GM12878 (cell line): ENCODE measurements around the gene ARL16. TPM values are rescaled to one million over a fixed set of nuclear protein-coding genes. Genes with fewer than 3 reads are reported as not detected.

ENCODE experiments used
- ATAC-seq: fragments of 200-7000 bp; cut with Tn5 transposase; 3 replicates; pipeline ENCODE4 v1.9.1; 2020; ENCODE audit warnings: mild to moderate bottlenecking, moderate library complexity
- BruUV-seq: library from RNA; stranded (reverse); fragments of 400-500 nt; replicated peaks from 2 replicates; lab custom pipeline; 2021; lab: Mats Ljungman, UMichigan
- CTCF ChIA-PET: fragments of 300-600 bp; sonication (Branson Sonifier 250); formaldehyde crosslinking; extraction: SDS; loops from one replicate; lab custom pipeline; 2021; ENCODE audit warnings: inconsistent platforms; lab: Yijun Ruan, JAX
- POLR2A ChIA-PET: fragments of 350-600 bp; formaldehyde crosslinking; extraction: SDS; loops from one replicate; lab custom pipeline; 2021; ENCODE audit warnings: inconsistent platforms; lab: Charles Lee
- RAD21 ChIA-PET: fragments of 300-600 bp; sonication (Branson Sonifier 250); formaldehyde crosslinking; loops from one replicate; lab custom pipeline; 2023; ENCODE audit warnings: antibody characterized with exemption; ENCODE audit not compliant: unreplicated experiment; lab: Charles Lee
- SMC1A ChIA-PET: fragments of 300-600 bp; sonication (Branson Sonifier 250); formaldehyde crosslinking; loops from one replicate; lab custom pipeline; 2023; ENCODE audit not compliant: unreplicated experiment, uncharacterized antibody; lab: Charles Lee
- DNase-seq: peaks from one replicate; pipeline ENCODE4 v3.0.0-alpha.2; 2011; ENCODE audit warnings: low read depth, low spot score
- FAIRE-seq: peaks from 3 replicates; lab custom pipeline; 2011; peaks lifted over from hg19 to GRCh38; lab: Jason Lieb, UNC
- H2AFZ ChIP-seq: 2 replicates; pipeline ENCODE4 v1.6.0; 2011; ENCODE audit warnings: low read depth, low read length, control low read depth; ENCODE audit not compliant: control insufficient read depth
- H3K27ac ChIP-seq: 2 replicates; pipeline ENCODE4 v1.5.1; 2011; ENCODE audit warnings: control low read depth; ENCODE audit not compliant: control insufficient read depth, insufficient read depth
- H3K27me3 ChIP-seq, 2 experiments: replicated peaks in 1 of 2; 2 replicates each; pipeline versions ENCODE4 v1.6.0 to v1.6.1; 2011; ENCODE audit warnings: low read length in 1 of 2; ENCODE audit not compliant: control insufficient read depth in 2 of 2, insufficient read depth in 2 of 2
- H3K36me3 ChIP-seq, 2 experiments: 2 replicates each; pipeline ENCODE4 v1.5.1; 2011; ENCODE audit warnings: low read length in 1 of 2; ENCODE audit not compliant: control insufficient read depth in 2 of 2, insufficient read depth in 2 of 2
- H3K4me1 ChIP-seq: 2 replicates; pipeline ENCODE4 v1.6.1; 2011; ENCODE audit warnings: mild to moderate bottlenecking, low read length, moderate library complexity, mixed read lengths; ENCODE audit not compliant: control insufficient read depth, insufficient read depth
- H3K4me2 ChIP-seq: 2 replicates; pipeline ENCODE4 v1.6.0; 2011; ENCODE audit warnings: control low read depth; ENCODE audit not compliant: control insufficient read depth, insufficient read depth
- H3K4me3 ChIP-seq: fragments of 200-600 bp; sonication (generic); 2 replicates; pipeline ENCODE4 v1.5.1; 2016
- H3K79me2 ChIP-seq: 2 replicates; pipeline ENCODE4 v1.6.0; 2011; ENCODE audit warnings: low read length; ENCODE audit not compliant: control insufficient read depth, insufficient read depth
- H3K9ac ChIP-seq: 2 replicates; pipeline ENCODE4 v1.8.0; 2011; ENCODE audit warnings: low read length, control low read depth, mixed read lengths; ENCODE audit not compliant: control insufficient read depth, insufficient read depth
- H3K9me3 ChIP-seq: replicated peaks from 3 replicates; pipeline ENCODE4 v1.5.1; 2011; ENCODE audit warnings: mild to moderate bottlenecking, low read length; ENCODE audit not compliant: control insufficient read depth, insufficient read depth
- H4K20me1 ChIP-seq: 2 replicates; pipeline ENCODE4 v1.6.0; 2011; ENCODE audit not compliant: control insufficient read depth, insufficient read depth
- BCL11A ChIP-seq: IDR thresholded peaks from 2 replicates; pipeline ENCODE4 v1.6.1; 2011; ENCODE audit warnings: low read depth, low read length
- CHD4 ChIP-seq: fragments of 200-600 bp; sonication (generic); IDR thresholded peaks from 2 replicates; pipeline ENCODE4 v1.6.1; 2016; ENCODE audit warnings: mild to moderate bottlenecking
- E4F1 ChIP-seq: fragments of 450-650 bp; IDR thresholded peaks from 2 replicates; pipeline ENCODE4 v1.6.1; 2018; ENCODE audit warnings: borderline replicate concordance, mild to moderate bottlenecking; ENCODE audit not compliant: partially characterized antibody
- EGR1 ChIP-seq, 2 experiments: IDR thresholded peaks; 1 replicate in 1 of 2; 2 replicates in 1 of 2; pipeline ENCODE4 v1.6.1; 2011 to 2012; ENCODE audit warnings: low read depth in 2 of 2, low read length in 2 of 2, borderline replicate concordance in 1 of 2, mild to moderate bottlenecking in 1 of 2, moderate library complexity in 1 of 2
- ETV6 ChIP-seq, 2 experiments: fragments of 450-650 bp in 1 of 2; IDR thresholded peaks in 1 of 2; conservative IDR thresholded peaks in 1 of 2; 2 replicates each; pipeline ENCODE4 v1.6.1; 2014; ENCODE audit warnings: antibody characterized with exemption in 1 of 2, borderline replicate concordance in 1 of 2, low read depth in 1 of 2, mild to moderate bottlenecking in 1 of 2, moderate library complexity in 1 of 2
- GATAD2B ChIP-seq: fragments of 450-650 bp; conservative IDR thresholded peaks from 2 replicates; pipeline ENCODE4 v1.6.1; 2017; ENCODE audit warnings: low read depth, mild to moderate bottlenecking, moderate library complexity
- HCFC1 ChIP-seq: fragments of 150-350 bp; IDR thresholded peaks from 2 replicates; pipeline ENCODE4 v1.6.1; 2014; ENCODE audit warnings: low read length
- MYC ChIP-seq: IDR thresholded peaks from 2 replicates; pipeline ENCODE4 v1.6.1; 2011; ENCODE audit warnings: mild to moderate bottlenecking, low read length, moderate library complexity, inconsistent platforms; ENCODE audit not compliant: insufficient read depth, insufficient replicate concordance, insufficient read length, severe bottlenecking
- NFXL1 ChIP-seq: fragments of 450-650 bp; IDR thresholded peaks from 2 replicates; pipeline ENCODE4 v1.6.1; 2017; ENCODE audit warnings: antibody characterized with exemption, mild to moderate bottlenecking, borderline replicate concordance
- RBBP5 ChIP-seq: fragments of 200-600 bp; sonication (generic); conservative IDR thresholded peaks from 2 replicates; pipeline ENCODE4 v1.6.1; 2016
- RUNX3 ChIP-seq: IDR thresholded peaks from 2 replicates; pipeline ENCODE4 v1.6.1; 2012; ENCODE audit warnings: low read length, inconsistent platforms
- SIN3A ChIP-seq: IDR thresholded peaks from 2 replicates; pipeline ENCODE4 v1.6.1; 2012; ENCODE audit warnings: low read depth, low read length, improper control_type of control experiment
- SIX5 ChIP-seq: IDR thresholded peaks from 2 replicates; pipeline ENCODE4 v1.6.1; 2011; ENCODE audit warnings: mild to moderate bottlenecking, low read depth, low read length, moderate library complexity; ENCODE audit not compliant: severe bottlenecking
- USF2 ChIP-seq: IDR thresholded peaks from 2 replicates; pipeline ENCODE4 v1.6.1; 2011; ENCODE audit warnings: low read depth, low read length, improper control_type of control experiment, borderline replicate concordance
- WRNIP1 ChIP-seq: IDR thresholded peaks from 2 replicates; pipeline ENCODE4 v1.6.1; 2011; ENCODE audit warnings: low read depth, low read length, improper control_type of control experiment, borderline replicate concordance
- ZNF207 ChIP-seq: fragments of 450-650 bp; IDR thresholded peaks from 2 replicates; pipeline ENCODE4 v1.6.1; 2014; ENCODE audit warnings: antibody characterized with exemption, mild to moderate bottlenecking, borderline replicate concordance
- ZNF217 ChIP-seq: fragments of 450-650 bp; IDR thresholded peaks from 2 replicates; pipeline ENCODE4 v1.6.1; 2017; ENCODE audit warnings: antibody characterized with exemption, mild to moderate bottlenecking
- ZSCAN29 ChIP-seq: fragments of 450-650 bp; IDR thresholded peaks from 2 replicates; pipeline ENCODE4 v1.6.1; 2017; ENCODE audit warnings: mild to moderate bottlenecking, moderate library complexity
- WGBS: methylation state at CpG from one replicate; pipeline ENCODE4 v1.1.6; 2016; ENCODE audit warnings: low lambda C conversion rate; ENCODE audit not compliant: insufficient replicate concordance, insufficient coverage; ENCODE audit errors: missing lambda C conversion rate; 5-methylcytosine and 5-hydroxymethylcytosine counted together
- in situ Hi-C: fragments of 300-500 bp; cut with MboI; formaldehyde crosslinking; loops from 9 replicates; pipeline ENCODE4 v1.14.3; 2018; ENCODE audit warnings: mixed read lengths
- intact Hi-C: fragments of 100-400 bp; cut with micrococcal nuclease; formaldehyde crosslinking; loops from one replicate; pipeline ENCODE4 v1.14.2; 2022; ENCODE audit not compliant: unreplicated experiment
- polyA plus RNA-seq, 11 experiments: library from polyadenylated mRNA; depleted of rRNA in 4 of 11; unstranded in 6 of 11; stranded (reverse) in 5 of 11; fragments of >200 nt; fragmentation: Nextera tagmentation in 4 of 11; fragmentation: Illumina TruSeq in 1 of 11; extraction: Ambion mirVana in 4 of 11; extraction: Trizol in 1 of 11; gene quantifications; 1 replicate in 1 of 11; 2 replicates in 10 of 11; pipeline versions ENCODE4 v1.2.1 to v1.2.3, GENCODE V29; 2011 to 2016; ENCODE audit warnings: inconsistent platforms in 2 of 11, missing spikeins in 2 of 11, low read depth in 1 of 11
- total RNA-seq, 4 experiments: library from RNA; depleted of rRNA in 3 of 4; stranded (reverse); fragments of >200 nt in 3 of 4; fragmentation: Illumina TruSeq in 1 of 4; extraction: Trizol in 1 of 4; gene quantifications; 2 replicates each; pipeline versions ENCODE4 v1.2.1 to v1.2.3, GENCODE V29; 2013 to 2021
- TF ChIP-seq, protein P1 (sequence below): fragments of 450-650 bp; IDR thresholded peaks from 2 replicates; pipeline ENCODE4 v1.6.1; 2014; ENCODE audit warnings: mild to moderate bottlenecking

Gene ARL16
- total and polyA plus RNA-seq, 10 of the 15 experiments (the other 5 are each of a cell fraction or from before 2014, with no cell fraction given), result 4.7 to 47.6 (median 30.9) TPM

- RAD21 ChIA-PET, result interaction anchor here (0.9 kb wide), 1 partner anchor 17 kb away, joined by 6 read pairs; the partner anchor contains the start of genes ARL16 and HGS
- Histone ChIP-seq H3K79me2 (peaks cover 33% of the 10 kb centered on the region), H3K4me2 (peak within 1 kb of the TSS; percentile 98), H3K9me3 (no peaks in the 10 kb centered on the region), H3K9ac (peak within 1 kb of the TSS; percentile 99), H3K27ac (peak within 1 kb of the TSS; percentile 97), H4K20me1 (no peaks in the 10 kb centered on the region), H3K4me3 (peak within 1 kb of the TSS; percentile 98), H3K36me3 (peaks cover 6 to 11% of the 10 kb centered on the region in 2 experiments), H2AFZ (peak within 1 kb of the TSS; percentile 78), H3K4me1 (peaks cover 15% of the 10 kb centered on the region), H3K27me3 (no peaks in the 10 kb centered on the region)
- WGBS, result 1% methylated on average over 94 of the region's 96 CpGs
- no TSS peak for BruUV-seq
- peak; percentile 76 for DNase-seq
- peak; percentile 98 for ATAC-seq
- SMC1A ChIA-PET, result no interaction called here
- in situ Hi-C loops (no loop called here), intact Hi-C loops (loop anchor here (2.0 kb wide), 1 partner anchor 30 kb away; the partner anchor contains the start of genes NPLOC4 and TSPAN10)
- CTCF ChIA-PET, result interaction anchor here (1.2 kb wide), 1 partner anchor 35 kb away, joined by 3 read pairs; no protein-coding TSS in a partner anchor
- POLR2A ChIA-PET, result interaction anchor here (0.5 to 1.4 kb wide), 7 partner anchors 17 to 190 kb away, joined by 3 to 6 read pairs (median 4); partner anchors contain the start of genes ARL16, HGS, MCRIP1 and MRPL12
- peak; percentile 98 for FAIRE-seq
- TF ChIP-seq RUNX3 (peak; percentile 42), ETV6 (conservative IDR thresholded peaks at IDR 0.05 in 1 of 2, IDR thresholded peaks at IDR 0.05 in 1 of 2; ENCODE audit: borderline replicate concordance in 1 of 2, low read depth in 1 of 2) (peak in 1 of 2 experiments; percentile 71; a peak in 1 of 4 replicates), MYC (peak; percentile 59), ZSCAN29 (no peak), E4F1 (peak; percentile 97), WRNIP1 (no peak), ZNF217 (no peak), BCL11A (no peak), SIN3A (0 out of 2 replicates have a peak, but pooled peaks have one; percentile 67), USF2 (no peak), HCFC1 (peak; percentile 65), ZNF207 (0 out of 2 replicates have a peak, but pooled peaks have one; percentile 62), SIX5 (peak; percentile 43), NFXL1 (no peak), GATAD2B (peak; percentile 98), EGR1 (IDR thresholded peaks at IDR 0.05; ENCODE audit: borderline replicate concordance in 1 of 2, low read depth in 2 of 2, low read length in 2 of 2) (peak in 1 of 2 experiments; percentile 82; a peak in 2 of 3 replicates), CHD4 (no peak), RBBP5 (no peak)
- TF ChIP-seq, protein P1, sequence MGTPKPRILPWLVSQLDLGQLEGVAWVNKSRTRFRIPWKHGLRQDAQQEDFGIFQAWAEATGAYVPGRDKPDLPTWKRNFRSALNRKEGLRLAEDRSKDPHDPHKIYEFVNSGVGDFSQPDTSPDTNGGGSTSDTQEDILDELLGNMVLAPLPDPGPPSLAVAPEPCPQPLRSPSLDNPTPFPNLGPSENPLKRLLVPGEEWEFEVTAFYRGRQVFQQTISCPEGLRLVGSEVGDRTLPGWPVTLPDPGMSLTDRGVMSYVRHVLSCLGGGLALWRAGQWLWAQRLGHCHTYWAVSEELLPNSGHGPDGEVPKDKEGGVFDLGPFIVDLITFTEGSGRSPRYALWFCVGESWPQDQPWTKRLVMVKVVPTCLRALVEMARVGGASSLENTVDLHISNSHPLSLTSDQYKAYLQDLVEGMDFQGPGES, result peak; percentile 85
Measured at GRCh38 chr17:81666342-81667191, 17.0 kb downstream of the ARL16 start, which contains the start of the genes CCDC137 and OXLD1. CCDC137 (plus strand) TSS chr17:81666737; CDS start chr17:81666767, 30 bp downstream. OXLD1 (minus strand) TSS chr17:81666605; CDS start chr17:81666577, 28 bp downstream.
